Fibroblast of lung (primary cell): Measurements from ENCODE around the gene AEBP2.

Source experiments
- CTCF ChIP-seq, 2 donors: IDR thresholded peaks in 1 of 2; conservative IDR thresholded peaks in 1 of 2; 1 replicate in 1 of 2; 2 replicates in 1 of 2; pipeline ENCODE4 v1.5.1; 2011 to 2012; ENCODE audit warnings: low read length in 2 of 2, control low read depth in 1 of 2, inconsistent platforms in 1 of 2, low read depth in 1 of 2, mild to moderate bottlenecking in 1 of 2
- EZH2 ChIP-seq: IDR thresholded peaks from 2 replicates; pipeline ENCODE4 v1.5.1; 2012; ENCODE audit warnings: low read length, control low read depth, mild to moderate bottlenecking; ENCODE audit errors: missing control alignments

GRCh38 chr12:19542606-19543005 lies 103.3 kb downstream of the AEBP2 start:
- TF ChIP-seq CTCF (conservative IDR thresholded peaks at IDR 0.05 in 1 of 2, IDR thresholded peaks at IDR 0.05 in 1 of 2; ENCODE audit: low read depth in 1 of 2, low read length in 2 of 2) (no peak), EZH2 (no peak)
